HG03060 (cell line): ENCODE data around the gene KCNK7.
"Not testable (repeated sequence)": the region's sequence is repeated elsewhere in the genome, so short reads cannot be mapped to it uniquely, and the experiment has no call there.

ENCODE experiments used
- ATAC-seq: cut with Tn5 transposase; IDR thresholded peaks from one replicate; pipeline ENCODE4 v1.9.1; 2021; ENCODE audit warnings: low read depth, moderate number of reproducible peaks; ENCODE audit not compliant: unreplicated experiment

The KCNK7 gene, protein sequence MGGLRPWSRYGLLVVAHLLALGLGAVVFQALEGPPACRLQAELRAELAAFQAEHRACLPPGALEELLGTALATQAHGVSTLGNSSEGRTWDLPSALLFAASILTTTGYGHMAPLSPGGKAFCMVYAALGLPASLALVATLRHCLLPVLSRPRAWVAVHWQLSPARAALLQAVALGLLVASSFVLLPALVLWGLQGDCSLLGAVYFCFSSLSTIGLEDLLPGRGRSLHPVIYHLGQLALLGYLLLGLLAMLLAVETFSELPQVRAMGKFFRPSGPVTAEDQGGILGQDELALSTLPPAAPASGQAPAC

DNA sequence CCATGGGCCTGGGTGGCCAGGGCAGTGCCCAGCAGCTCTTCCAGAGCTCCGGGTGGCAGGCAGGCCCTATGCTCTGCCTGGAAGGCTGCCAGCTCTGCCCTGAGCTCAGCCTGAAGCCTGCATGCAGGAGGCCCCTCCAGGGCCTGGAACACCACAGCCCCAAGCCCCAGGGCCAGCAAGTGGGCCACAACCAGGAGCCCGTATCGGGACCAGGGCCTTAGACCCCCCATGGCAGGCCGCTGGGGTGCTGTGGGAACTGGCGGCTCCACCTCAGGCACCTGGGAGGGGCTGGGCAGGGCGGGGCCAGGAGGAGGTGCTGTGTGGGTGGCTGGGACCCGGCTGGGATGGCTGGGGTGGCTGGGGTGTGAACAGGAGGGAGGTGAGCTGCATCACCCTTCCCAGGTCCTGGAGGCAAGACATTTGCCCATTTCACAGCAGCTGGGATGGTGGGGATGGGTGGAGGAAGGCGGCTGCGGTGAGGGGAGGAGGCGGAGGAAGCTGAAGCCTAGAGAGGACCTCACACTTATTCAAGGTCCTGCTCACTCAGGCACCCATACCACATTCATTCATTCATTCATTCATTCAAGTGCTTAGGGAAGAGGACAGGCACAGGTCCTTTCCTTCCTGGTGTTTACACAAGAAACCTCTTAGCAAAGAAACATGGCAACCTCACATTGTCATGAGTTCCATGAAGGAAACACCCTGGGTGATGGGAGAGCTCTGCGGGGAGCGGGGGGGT is at the start of gene KCNK7:
TSS of gene KCNK7 (minus strand) at position 258 of the 739 bp plus-strand sequence. CDS start at position 230, 28 bp downstream.
- ATAC-seq = no peak

DNA sequence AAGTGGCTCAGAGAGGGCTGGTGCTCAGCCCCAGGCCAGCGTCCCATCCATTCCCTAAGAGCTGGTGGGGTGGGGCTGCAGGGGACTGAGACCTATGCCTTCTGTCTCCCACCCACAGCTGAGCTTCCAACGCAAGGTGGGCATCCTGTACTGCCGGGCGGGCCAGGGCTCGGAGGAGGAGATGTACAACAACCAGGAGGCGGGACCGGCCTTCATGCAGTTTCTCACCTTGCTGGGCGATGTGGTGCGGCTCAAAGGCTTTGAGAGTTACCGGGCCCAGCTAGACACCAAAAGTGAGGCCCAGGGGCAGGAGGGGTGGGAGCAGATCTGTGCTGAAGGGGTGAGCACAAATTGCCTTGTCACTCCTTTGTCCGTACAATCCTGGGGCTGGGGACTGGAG is 49.2 kb upstream of the KCNK7 start:
- no peak for ATAC-seq

DNA sequence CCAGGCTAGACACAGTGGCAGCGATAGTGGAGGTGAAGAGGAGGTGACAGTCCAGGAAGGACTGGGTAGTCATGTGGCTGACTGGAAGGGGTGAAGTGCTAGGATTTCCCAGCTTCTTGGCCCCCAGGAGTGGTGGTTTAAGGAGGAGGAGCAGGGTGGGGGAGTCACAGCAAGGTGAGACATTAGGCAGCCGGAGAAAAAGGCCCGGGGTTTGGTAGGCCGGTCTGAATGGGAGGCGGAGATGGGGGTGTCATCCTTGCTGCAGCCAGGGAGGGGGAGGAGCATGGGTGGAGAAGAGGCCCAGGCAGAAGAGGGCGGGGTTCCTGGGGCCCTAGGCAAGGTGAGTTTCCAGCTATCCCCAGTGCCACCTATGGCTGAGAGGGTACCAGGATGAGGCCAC is 48.4 kb upstream of the KCNK7 start:
- no peak for ATAC-seq

- no peak for ATAC-seq
These were observed 46.5 kb upstream of the KCNK7 start for GRCh38 chr11:65642014-65642671.

DNA sequence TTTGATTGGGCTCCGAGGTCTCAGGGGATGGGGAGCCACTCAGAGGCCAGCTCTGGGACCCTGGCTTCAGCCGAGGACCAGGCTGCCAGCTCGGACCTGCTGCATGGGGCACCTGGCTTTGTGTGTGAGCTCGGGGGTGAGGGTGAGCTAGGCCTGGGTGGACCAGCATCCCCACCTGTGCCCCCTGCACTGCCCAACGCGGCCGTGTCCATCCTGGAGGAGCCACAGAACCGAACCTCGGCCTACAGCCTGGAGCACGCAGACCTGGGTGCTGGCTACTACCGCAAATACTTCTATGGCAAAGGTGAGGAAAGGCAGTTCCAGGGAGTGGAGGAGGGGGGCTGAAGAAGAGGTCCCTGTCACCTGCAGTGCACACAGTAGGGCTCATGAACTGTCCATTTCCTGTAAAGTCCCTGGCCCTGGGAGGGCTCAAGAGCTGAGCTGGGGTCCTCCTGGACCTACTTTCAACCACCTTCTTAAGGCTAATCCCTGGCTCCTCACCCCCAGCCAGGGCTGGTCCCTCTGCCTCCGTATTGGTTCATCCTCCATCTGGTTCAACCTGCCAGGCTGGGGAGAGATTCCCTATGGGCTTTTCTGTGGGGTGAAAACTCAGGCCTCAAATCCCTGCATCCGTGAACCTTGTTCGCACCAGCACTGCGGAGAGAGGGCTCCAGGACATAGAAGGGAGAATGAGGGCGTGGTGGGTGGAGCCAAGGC is 45.9 kb upstream of the KCNK7 start:
- no peak for ATAC-seq

- ATAC-seq = no peak
These were observed 45.1 kb upstream of the KCNK7 start for GRCh38 chr11:65640483-65641296.

DNA sequence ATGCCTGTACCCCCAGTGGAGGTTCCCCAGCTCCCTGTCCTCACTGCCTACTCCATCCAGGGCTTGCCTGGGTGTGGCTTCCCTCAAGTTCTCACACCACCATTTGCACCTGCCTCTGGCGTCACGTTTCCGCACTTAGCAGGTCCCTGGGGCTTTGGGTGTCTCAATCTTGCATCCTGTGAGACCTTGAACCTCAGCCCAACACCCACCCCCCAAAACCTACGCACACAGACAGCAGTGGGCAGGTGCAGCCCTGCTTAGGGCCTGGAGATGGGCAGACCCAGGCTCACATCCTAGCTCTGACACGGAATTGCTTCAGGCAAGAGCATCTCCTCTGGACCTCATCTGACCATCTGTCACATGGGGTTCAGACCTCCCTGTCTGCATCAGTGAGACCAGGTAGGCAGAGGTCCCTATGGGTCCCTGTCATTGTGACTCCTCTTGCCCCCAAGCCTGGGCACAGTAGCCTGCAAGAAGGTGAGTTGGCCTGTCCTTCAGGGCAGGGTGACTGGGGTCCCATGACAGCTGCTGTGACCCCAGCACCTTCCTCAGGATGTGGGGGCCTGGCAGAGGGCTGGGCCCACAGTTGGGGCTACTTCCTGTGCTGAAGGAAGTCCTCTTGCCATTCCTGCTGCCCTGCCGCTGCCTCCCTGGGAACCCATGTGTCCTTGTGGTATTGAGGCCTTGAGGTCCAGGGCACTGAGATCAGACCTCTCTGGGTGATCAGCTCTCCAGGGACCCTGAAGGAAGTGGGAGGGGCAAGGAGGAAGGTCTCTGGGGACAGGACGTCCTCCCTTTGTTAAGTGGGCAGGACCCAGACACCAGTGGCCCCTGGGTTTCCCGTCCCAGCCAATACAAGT is 44.3 kb upstream of the KCNK7 start:
- no peak for ATAC-seq

DNA sequence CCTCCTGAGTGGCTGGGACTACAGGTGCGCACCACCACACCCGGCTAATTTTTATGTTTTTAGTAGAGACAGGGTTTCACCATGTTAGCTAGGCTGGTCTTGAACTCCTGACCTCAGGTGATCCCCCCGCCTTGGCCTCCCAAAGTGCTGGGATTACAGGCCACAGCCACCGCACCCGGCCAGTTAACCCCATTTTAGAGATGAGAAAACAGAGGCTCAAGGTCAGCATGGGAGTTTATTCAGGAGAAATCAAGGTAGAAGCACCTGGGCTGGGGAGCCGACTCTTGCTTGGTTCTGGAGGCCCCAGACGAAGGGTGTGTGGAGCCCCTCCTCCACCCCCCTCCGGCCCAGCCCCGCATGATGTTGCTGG is 43.6 kb upstream of the KCNK7 start:
- ATAC-seq = not testable (repeated sequence)

GRCh38 chr11:65637794-65638419 is 42.3 kb upstream of the KCNK7 start, which contains the start of gene SIPA1:
Gene SIPA1 (plus strand): TSS chr11:65638101. CDS start chr11:65640922, 2,821 bp downstream.
- no peak for ATAC-seq

DNA sequence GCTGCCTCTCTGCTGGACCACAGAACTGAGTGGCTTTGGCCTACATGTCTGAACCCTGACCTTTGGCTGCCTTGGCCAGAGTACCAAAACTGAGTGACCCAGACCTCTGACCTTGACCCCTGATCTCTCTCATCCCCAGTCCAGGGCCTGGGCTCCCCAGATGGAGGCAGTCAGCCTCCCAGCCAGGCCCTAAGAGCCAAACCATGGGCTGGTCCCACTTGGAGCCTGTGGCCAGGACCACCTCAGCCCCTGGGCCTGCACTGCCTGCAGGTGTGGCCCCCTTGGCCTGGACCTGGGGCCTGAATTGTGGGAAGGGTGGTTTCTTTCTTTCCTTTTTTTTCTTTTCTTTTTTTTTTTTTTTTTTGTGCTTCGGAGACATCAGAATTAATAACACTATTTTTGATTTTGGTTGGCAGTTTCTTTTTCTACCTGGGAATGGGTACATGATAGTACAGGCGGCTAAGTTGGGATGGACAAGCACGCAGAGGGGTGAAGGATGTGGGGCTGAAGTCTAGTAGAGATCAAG is 41.5 kb upstream of the KCNK7 start:
- ATAC-seq = no peak

DNA sequence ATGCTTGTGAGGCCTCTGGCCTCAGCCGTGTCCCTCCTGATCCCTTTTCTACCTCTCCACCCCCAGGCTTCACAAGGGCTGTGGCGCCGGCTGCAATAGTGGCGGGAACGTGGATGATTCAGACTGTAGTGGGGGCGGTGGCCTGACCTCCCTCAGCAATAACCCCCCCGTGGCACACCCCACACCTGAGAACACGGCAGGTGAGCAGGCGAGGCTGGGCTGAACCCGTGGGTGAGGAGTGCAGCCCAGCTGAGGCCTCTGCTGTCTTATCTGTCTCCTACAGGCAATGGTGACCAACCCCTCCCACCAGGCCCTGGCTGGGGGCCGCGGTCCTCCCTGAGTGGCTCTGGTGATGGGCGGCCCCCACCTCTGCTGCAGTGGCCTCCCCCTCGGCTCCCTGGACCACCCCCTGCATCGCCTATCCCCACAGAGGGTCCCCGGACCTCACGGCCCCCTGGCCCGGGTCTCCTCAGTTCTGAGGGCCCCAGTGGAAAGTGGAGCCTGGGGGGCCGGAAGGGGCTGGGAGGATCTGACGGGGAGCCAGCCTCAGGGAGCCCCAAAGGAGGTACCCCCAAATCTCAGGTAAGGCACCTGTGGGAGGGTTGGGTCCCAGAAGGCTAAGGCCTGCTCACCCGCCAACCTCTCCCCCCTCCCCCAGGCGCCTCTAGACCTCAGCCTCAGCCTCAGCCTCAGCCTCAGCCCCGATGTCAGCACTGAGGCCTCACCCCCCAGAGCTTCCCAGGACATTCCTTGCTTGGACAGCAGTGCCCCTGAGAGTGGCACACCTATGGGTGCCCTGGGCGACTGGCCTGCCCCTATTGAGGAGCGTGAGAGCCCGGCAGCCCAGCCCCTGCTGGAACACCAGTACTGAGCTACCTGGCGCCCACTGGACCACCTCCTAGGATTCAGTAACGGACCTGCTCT is 40.8 kb upstream of the KCNK7 start:
- ATAC-seq = no peak

- no peak for ATAC-seq
These were observed 39.5 kb upstream of the KCNK7 start for GRCh38 chr11:65634905-65635731.

DNA sequence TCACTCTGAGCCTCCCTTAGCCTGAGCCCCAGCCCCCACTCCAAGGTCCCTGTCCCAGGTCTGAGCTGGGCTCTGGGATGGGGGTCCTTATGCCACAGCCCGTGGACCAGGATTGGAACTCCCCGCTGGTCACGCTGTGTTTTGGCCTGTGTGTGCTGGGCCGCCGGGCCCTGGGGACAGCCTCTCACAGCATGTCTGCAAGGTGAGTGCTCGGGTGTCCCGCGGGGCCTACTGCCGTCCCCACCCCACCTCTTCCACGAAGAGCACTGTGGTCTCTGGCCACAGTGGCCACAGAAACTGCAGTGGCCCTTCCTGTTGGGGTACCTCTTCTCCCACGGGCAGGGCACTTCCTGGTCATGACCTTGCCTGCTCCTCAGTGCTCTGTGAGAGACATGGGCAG is 38.8 kb upstream of the KCNK7 start:
- ATAC-seq = no peak

GRCh38 chr11:65634109-65634436 is 38.5 kb upstream of the KCNK7 start:
- ATAC-seq = no peak

DNA sequence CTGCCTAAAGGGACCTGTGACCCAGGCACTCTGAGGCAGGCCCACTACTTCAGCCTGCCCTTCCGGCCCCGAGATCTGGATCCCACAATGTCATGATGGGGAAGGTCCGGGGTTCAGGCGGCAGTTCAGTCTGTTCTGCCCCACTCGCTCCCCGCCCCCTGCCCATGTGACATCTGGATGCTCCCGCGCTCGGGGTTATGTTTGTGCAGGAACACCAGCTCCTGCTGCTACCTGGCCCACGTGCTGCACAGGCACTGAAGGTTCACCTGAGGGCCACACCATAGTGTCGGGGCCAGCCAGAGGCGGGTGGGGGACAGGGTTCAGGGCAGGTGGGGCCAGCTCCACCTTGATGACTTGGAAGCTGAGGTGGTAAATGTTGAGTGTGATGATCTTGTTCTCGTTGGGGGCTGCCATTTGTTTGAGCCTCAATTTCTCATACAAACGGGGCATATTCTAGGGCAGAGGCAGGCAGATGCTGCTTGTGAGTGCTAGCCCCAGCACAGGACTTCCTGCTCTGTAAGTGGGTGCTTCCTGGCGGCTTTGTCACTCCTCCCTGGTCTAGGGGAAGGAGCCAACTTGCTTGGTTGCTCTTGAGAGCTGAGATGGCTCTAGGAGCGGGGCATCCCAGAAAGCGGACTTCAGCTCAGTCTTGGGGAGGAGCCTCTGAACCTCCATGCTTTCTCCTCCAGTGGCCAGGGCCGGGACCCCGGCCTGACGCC is 37.9 kb upstream of the KCNK7 start:
- ATAC-seq = no peak

GRCh38 chr11:65630215-65630614 is 34.6 kb upstream of the KCNK7 start:
- ATAC-seq = no peak
